ENCODE data around the gene STK25. TPM values are rescaled to one million over a fixed set of nuclear protein-coding genes. Genes with fewer than 3 reads are reported as not detected.

The STK25 gene
- total and polyA plus RNA-seq, 2 donors (not counting 3 experiments of a cell fraction or from before 2014, with no cell fraction given), result 286 to 715 TPM

- BruUV-seq (replicated peaks), result no TSS peak
- peaks cover 4 to 5% of the 10 kb centered on the region in 2 experiments for H3K27me3 ChIP-seq (ENCODE audit: control insufficient read depth in 2 of 2, insufficient read depth in 2 of 2, low read length in 2 of 2)
- ChIA-PET POLR2A (no interaction called here), CTCF (interaction anchor here (1.2 kb wide), 1 partner anchor 16 kb away, joined by 3 read pairs; no protein-coding TSS in a partner anchor)
- TF ChIP-seq JUN (IDR thresholded peaks at IDR 0.05; ENCODE audit: borderline replicate concordance, insufficient read depth, insufficient read length, low read depth) (no peak), FOS (IDR thresholded peaks at IDR 0.05; ENCODE audit: borderline replicate concordance, insufficient read depth, low read length) (no peak), GATA2 (IDR thresholded peaks at IDR 0.05; ENCODE audit: insufficient read depth, insufficient read length, low read depth, low read length) (no peak), CTCF (IDR thresholded peaks at IDR 0.05; ENCODE audit: extremely low read depth in 1 of 2, insufficient read depth in 1 of 2, low read depth in 1 of 2, low read length in 2 of 2) (no peak), POLR2A (IDR thresholded peaks at IDR 0.05; ENCODE audit: low read depth, low read length) (no peak), POLR2AphosphoS5 (IDR thresholded peaks at IDR 0.05; ENCODE audit: insufficient read depth, low read depth, low read length) (no peak), MYC (IDR thresholded peaks at IDR 0.05; ENCODE audit: low read depth, low read length) (no peak), EZH2 (IDR thresholded peaks at IDR 0.05; ENCODE audit: borderline replicate concordance, low read depth, low read length, severe bottlenecking) (no peak)
- TF ChIP-seq, protein P1, sequence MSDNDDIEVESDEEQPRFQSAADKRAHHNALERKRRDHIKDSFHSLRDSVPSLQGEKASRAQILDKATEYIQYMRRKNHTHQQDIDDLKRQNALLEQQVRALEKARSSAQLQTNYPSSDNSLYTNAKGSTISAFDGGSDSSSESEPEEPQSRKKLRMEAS (IDR thresholded peaks at IDR 0.05; ENCODE audit: insufficient read depth, insufficient read length), result no peak
- H3K4me3 ChIP-seq (replicated peaks in 1 of 3; ENCODE audit: insufficient read depth in 1 of 3, low read depth in 1 of 3, low read length in 3 of 3), result no peak overlapping the region
- DNase-seq (ENCODE audit: low read depth, low spot score), result no peak
- H3K27ac ChIP-seq (ENCODE audit: insufficient read depth, low read depth, low read length), result no peak overlapping the region
- no peaks in the 10 kb centered on the region for H3K36me3 ChIP-seq (ENCODE audit: control insufficient read depth in 2 of 2, extremely low read depth in 1 of 2, insufficient read depth in 2 of 2, low read length in 2 of 2)
- no peak overlapping the region for H3K9ac ChIP-seq (replicated peaks; ENCODE audit: extremely low read depth, insufficient read depth, low read length)
- intact Hi-C loops (cut with micrococcal nuclease) (no loop called here), dilution Hi-C loops (cut with MboI; ENCODE audit: extremely low pct_ligation_motif_present, low sequenced_read_pairs) (no loop called here)
- no peaks in the 10 kb centered on the region for H3K9me3 ChIP-seq (replicated peaks; ENCODE audit: control insufficient read depth, insufficient read depth, low read length)
- H3K4me1 ChIP-seq (ENCODE audit: control insufficient read depth, extremely low read depth, insufficient read depth, low read length), result no peaks in the 10 kb centered on the region
- no peak overlapping the region for H2AFZ ChIP-seq (ENCODE audit: low read depth, low read length)
- no peaks in the 10 kb centered on the region for H3K9me1 ChIP-seq (replicated peaks; ENCODE audit: control insufficient read depth, extremely low read depth, insufficient read depth, low read length)
- no peaks in the 10 kb centered on the region for H4K20me1 ChIP-seq (replicated peaks; ENCODE audit: control insufficient read depth, extremely low read depth, insufficient read depth, low read length)
- no peak for FAIRE-seq
- no peak overlapping the region for H3K4me2 ChIP-seq (ENCODE audit: insufficient read depth, low read length)
- H3K79me2 ChIP-seq (ENCODE audit: control insufficient read depth, insufficient read depth, low read length), result no peaks in the 10 kb centered on the region
These were observed 23.8 kb upstream of the STK25 start for GRCh38 chr2:241532168-241532567.
